Gastroesophageal sphincter (tissue), 4 donors: ENCODE measurements around the gene PARP12. TPM values are rescaled to one million over a fixed set of nuclear protein-coding genes. Genes with fewer than 3 reads are reported as not detected.

ENCODE experiments used
- ATAC-seq: fragments of 150-250 bp; one replicate; pipeline ENCODE4 v1.9.1; 2016; ENCODE audit warnings: mild to moderate bottlenecking, moderate library complexity
- H3K27ac ChIP-seq, 4 donors: fragments of 200-600 bp; sonication (generic) in 3 of 4; 1 replicate in 3 of 4; 2 replicates in 1 of 4; pipeline ENCODE4 v1.5.1; 2016 to 2019
- H3K27me3 ChIP-seq: fragments of 200-600 bp; sonication (generic); one replicate; pipeline ENCODE4 v1.5.1; 2019
- H3K36me3 ChIP-seq, 2 donors: fragments of 200-600 bp; sonication (generic); one replicate each; pipeline ENCODE4 v1.5.1; 2019; ENCODE audit warnings: control low read depth in 1 of 2
- H3K4me1 ChIP-seq, 3 donors: fragments of 200-600 bp; sonication (generic); 1 replicate in 2 of 3; 2 replicates in 1 of 3; pipeline ENCODE4 v1.5.1; 2016 to 2019; ENCODE audit warnings: control low read depth in 2 of 3
- H3K4me3 ChIP-seq, 2 donors: fragments of 200-600 bp; sonication (generic); one replicate each; pipeline ENCODE4 v1.5.1; 2019; ENCODE audit warnings: mild to moderate bottlenecking in 1 of 2, moderate library complexity in 1 of 2
- H3K9me3 ChIP-seq, 3 donors: fragments of 200-600 bp; sonication (generic); one replicate each; pipeline ENCODE4 v1.5.1; 2017 to 2019; ENCODE audit warnings: control low read depth in 2 of 3
- EP300 ChIP-seq: sonication (generic); formaldehyde crosslinking; IDR thresholded peaks from one replicate; pipeline ENCODE4 v1.6.1; 2017; ENCODE audit warnings: antibody characterized with exemption, mild to moderate bottlenecking
- POLR2A ChIP-seq, 2 donors: fragments of 450-650 bp; IDR thresholded peaks; one replicate each; pipeline ENCODE4 v1.6.1; 2017; ENCODE audit warnings: antibody characterized with exemption in 2 of 2, mild to moderate bottlenecking in 2 of 2, moderate library complexity in 1 of 2
- POLR2AphosphoS5 ChIP-seq: sonication (generic); formaldehyde crosslinking; IDR thresholded peaks from one replicate; pipeline ENCODE4 v1.6.1; 2017; ENCODE audit warnings: antibody characterized with exemption
- WGBS, 2 donors: methylation state at CpG; one replicate each; pipeline ENCODE4 v1.1.5; 2018; ENCODE audit warnings: low coverage in 1 of 2; 5-methylcytosine and 5-hydroxymethylcytosine counted together
- small RNA-seq, 4 donors: library from RNA; depleted of rRNA; stranded (forward); fragments of <200 nt; gene quantifications; one replicate each; pipeline ENCODE3, GENCODE V24; 2016
- total RNA-seq, 4 donors: library from RNA; depleted of rRNA; stranded (reverse); fragments of >200 nt; gene quantifications; one replicate each; pipeline ENCODE4 v1.1.0, GENCODE V29; 2016
- TF ChIP-seq, protein P1 (sequence below), 4 experiments: fragments of 200-600 bp in 2 of 4; fragments of 450-650 bp in 2 of 4; sonication (generic) in 1 of 4; IDR thresholded peaks; one replicate each; pipeline ENCODE4 v1.5.1; 2017 to 2019; ENCODE audit warnings: antibody characterized with exemption in 4 of 4, mild to moderate bottlenecking in 2 of 4, moderate library complexity in 2 of 4

PARP12 gene
- total RNA-seq, 4 donors from 2014 or later, result 11.9 to 35.6 (median 18.1) TPM

DNA sequence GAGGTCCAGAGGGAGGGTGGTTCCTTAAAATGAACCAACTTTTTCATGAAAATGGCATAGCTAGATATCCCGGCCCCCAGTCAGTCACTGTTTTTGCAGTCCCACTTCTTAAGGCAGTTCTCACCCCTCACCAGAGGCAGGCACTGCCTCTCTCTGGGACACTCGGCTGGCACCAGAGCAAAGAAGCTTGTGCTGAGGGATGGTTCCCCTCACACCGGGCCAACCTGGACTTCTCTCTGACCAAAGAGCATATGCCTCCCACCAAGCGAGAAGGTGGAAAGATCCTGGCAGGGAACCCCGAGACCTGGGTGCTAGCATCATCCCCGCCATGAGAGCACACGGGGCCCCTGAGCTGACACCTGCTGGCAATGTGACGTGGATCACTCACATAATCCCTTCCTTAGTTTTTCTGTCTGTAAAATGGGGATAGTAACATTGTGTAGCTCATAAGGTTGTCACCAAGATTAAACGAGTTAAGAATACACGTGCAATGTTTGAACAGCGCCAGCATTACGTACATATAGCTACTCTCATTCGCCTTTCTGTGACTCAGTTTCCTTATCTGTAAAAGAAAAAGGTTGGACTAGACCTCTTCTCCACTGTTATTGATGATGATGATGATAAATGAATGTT is 88.5 kb downstream of the PARP12 start:
- Histone ChIP-seq H3K9me3 (no peaks in the 10 kb centered on the region), H3K36me3 (no peaks in the 10 kb centered on the region), H3K27ac (peak overlapping the region in 3 of 4 donors; percentile 62 to 79 (median 65)), H3K4me3 (no peak overlapping the region), H3K27me3 (no peaks in the 10 kb centered on the region), H3K4me1 (peaks cover 0 to 32% (median 0%) of the 10 kb centered on the region in 3 donors)
- 71 to 82% methylated on average over 9 to 13 of the region's 13 CpGs for WGBS, 2 donors
- no peak for ATAC-seq
- TF ChIP-seq POLR2A (IDR thresholded peaks at IDR 0.05), result no peak
- TF ChIP-seq, protein P1, sequence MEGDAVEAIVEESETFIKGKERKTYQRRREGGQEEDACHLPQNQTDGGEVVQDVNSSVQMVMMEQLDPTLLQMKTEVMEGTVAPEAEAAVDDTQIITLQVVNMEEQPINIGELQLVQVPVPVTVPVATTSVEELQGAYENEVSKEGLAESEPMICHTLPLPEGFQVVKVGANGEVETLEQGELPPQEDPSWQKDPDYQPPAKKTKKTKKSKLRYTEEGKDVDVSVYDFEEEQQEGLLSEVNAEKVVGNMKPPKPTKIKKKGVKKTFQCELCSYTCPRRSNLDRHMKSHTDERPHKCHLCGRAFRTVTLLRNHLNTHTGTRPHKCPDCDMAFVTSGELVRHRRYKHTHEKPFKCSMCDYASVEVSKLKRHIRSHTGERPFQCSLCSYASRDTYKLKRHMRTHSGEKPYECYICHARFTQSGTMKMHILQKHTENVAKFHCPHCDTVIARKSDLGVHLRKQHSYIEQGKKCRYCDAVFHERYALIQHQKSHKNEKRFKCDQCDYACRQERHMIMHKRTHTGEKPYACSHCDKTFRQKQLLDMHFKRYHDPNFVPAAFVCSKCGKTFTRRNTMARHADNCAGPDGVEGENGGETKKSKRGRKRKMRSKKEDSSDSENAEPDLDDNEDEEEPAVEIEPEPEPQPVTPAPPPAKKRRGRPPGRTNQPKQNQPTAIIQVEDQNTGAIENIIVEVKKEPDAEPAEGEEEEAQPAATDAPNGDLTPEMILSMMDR (IDR thresholded peaks at IDR 0.05), result no peak
- TF ChIP-seq EP300, result no peak
- no peak for TF ChIP-seq POLR2AphosphoS5

Small RNA genes within 50 kb of the gene (small RNA-seq; reads per million reads assigned to genes)
- 0 reads per million in 4 donors for gene RF00019

Other genes with a start within 250 kb of the PARP12 start
- gene TBXAS1, start 233.7 kb downstream of the PARP12 start, total RNA-seq, result 10 to 100 TPM in 2 of 4 donors, 1 to 10 TPM in 2; 6.2 to 23.0 (median 11.8) TPM
- 10 to 100 TPM; 15.0 to 26.3 (median 21.4) TPM for gene KDM7A, start 114.0 kb upstream of the PARP12 start, total RNA-seq